Midbrain (tissue), 1 donor: ENCODE results near the gene ZNF236.
A peak's percentile ranks its signal among the peaks of the same experiment; 100 is the strongest.

Experiments
- DNase-seq: peaks from one replicate; lab custom pipeline; 2025; lab: John Stamatoyannopoulos, UW

Gene ZNF236

DNA sequence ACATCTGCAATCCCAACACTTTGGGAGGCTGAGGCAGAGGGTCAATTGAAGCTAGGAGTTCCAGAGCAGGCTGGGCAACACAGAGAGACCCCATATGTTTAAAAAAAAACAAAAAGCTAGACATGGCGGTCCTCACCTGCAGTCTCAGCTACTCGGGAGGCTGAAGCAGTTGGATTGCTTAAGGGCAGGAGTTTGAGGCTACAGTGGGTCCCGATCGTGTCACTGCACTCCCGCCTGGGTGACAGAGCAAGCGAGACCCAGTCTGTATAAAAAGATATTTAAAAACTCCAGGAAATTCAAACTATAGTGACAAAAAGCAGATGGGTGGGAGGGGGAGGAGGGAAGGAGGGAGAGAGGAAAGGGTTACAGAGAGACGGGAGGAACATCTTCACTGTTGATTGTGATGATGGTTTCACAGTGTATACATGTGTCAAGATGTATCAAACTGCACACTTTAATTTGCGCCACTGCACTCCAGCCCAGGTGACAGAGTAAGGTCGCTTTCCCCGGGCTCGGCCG is 942 bp upstream of the ZNF236 start:
- no peak for DNase-seq

DNA sequence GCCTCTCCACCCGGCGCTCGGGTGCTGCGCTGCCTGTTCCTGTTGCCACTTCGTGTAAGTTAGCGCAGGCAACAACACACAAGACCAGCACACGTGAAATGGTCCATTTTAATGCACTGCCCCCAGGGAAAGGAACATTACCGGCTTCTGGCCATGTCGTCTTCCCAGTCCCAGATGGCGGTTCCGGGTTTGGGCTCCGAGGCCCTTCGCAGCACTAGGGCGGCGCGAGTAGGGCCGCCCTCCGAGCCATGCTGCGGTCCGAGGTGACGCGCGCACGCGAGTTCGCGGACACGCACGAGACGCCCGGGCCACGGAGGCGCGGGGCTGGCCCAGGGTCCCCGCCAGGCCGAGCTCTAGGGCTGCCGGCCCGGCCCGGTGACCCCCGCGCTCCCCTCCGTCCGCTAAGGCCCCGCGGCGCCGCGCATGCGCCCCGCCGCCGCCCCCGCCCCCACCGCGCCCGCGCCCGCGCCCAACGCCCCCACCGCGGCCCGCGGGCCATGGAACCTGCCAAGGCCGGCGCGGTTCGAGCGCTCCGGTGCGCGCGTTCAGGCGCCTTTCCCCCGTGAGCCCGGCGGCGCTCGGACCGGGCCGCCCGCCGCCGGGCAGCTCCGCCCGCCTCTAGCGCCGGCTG is 367 bp upstream of the ZNF236 start:
- DNase-seq: peak; percentile 35

DNA sequence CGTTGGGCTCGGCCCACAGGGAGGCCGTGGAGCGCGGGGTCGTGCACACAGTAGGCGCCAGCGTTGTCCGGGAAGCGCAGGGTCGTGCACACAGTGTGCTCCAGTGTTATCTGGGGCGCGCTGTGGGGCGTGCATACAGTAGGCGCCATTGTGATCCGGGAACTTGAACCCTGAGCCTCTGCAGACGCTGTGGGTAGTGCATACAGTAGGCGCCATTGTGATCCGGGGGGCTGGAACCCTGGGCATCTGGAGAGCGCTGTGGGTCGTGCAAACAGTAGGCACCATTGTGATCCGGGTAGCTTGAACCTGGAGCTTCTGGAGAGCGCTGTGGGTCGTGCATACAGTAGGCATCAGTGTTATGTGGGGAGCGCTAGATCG is 793 bp downstream of the ZNF236 start:
- DNase-seq: no peak

DNA sequence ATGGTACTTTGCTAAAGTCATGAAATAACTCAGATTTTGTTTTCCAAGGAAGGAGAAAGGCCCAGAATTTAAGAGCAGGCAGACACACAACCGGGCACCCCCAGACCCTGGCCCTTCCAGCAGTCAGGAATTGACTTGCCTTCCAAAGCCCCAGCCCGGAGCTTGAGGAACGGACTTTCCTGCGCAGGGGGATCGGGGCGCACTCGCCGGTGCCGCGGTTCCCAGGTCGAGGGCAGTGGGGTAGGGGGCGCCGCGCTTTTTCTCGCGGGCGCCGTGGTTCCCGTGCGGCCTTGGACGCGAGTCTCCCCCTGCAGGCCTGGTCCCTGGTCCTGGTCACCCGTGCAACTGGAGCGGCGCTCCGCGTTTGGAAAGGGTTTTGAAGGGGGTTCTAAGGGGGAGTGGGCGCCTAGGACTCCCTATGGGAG is 1.2 kb downstream of the ZNF236 start:
- DNase-seq: no peak

GRCh38 chr18:76824145-76824676 is 1.9 kb downstream of the ZNF236 start:
- no peak for DNase-seq

DNA sequence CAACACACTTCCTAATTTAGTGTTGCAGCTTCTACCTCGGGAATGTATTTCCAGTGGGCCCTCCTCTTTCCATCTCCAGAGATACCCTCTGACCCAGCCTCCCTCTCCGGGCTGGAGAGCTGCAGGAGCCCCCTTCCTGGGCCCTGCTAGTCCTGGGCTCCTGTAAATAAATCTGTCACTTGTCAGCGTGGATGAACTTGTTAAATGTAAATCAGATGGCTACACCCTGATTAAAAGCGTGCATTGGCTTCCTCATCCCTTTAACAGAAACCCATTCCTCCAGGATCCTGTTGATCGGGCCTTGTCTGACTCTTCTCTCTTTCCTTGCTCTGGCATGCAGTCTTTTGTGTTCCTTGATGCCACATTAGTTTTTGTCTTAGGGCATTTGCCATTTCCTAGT is 2.4 kb downstream of the ZNF236 start:
- no peak for DNase-seq

- DNase-seq: no peak
These were observed 5.1 kb downstream of the ZNF236 start for GRCh38 chr18:76827205-76828200.

GRCh38 chr18:76834379-76834778 is 12.0 kb downstream of the ZNF236 start:
- no peak for DNase-seq

DNA sequence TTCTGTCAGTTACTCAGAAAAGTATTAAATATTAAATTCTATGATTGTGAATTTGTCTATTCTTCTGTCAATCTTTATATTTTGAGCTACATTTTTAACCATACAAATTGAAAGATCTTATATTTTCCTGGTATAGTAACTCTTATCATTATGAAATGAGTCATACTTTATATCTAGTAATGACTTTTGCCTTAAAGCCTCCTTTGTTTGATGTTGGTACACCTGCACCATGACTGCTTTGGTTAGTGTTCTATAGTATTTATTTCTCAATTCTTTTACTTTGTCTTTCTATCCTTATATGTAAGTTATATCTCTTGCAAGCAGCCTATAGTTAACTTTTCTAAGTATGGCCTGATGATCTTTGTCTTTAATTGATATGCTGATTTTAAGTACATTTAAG is 13.0 kb downstream of the ZNF236 start:
- no peak for DNase-seq

- no peak for DNase-seq
These were observed 14.7 kb downstream of the ZNF236 start for GRCh38 chr18:76837071-76837470.

DNA sequence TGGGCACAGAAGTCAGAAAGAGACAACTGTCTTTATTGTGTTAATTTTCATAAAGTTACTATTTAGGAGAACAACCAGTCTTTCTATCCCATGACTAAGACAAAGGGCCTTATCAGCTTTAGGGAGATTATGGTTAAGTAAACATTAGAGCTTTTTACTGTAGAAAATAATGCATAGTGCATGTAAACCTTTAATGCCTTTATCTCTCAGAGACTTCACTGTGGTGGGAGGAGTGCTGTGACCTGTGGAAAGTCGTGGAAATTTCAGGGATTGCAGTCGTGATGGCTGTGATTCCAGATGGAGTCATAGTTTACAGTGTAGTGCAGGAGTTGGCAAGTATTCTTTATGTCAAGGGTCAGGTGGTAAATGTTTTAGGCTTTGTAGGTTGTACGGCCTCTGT is 15.8 kb downstream of the ZNF236 start:
- DNase-seq: no peak

DNA sequence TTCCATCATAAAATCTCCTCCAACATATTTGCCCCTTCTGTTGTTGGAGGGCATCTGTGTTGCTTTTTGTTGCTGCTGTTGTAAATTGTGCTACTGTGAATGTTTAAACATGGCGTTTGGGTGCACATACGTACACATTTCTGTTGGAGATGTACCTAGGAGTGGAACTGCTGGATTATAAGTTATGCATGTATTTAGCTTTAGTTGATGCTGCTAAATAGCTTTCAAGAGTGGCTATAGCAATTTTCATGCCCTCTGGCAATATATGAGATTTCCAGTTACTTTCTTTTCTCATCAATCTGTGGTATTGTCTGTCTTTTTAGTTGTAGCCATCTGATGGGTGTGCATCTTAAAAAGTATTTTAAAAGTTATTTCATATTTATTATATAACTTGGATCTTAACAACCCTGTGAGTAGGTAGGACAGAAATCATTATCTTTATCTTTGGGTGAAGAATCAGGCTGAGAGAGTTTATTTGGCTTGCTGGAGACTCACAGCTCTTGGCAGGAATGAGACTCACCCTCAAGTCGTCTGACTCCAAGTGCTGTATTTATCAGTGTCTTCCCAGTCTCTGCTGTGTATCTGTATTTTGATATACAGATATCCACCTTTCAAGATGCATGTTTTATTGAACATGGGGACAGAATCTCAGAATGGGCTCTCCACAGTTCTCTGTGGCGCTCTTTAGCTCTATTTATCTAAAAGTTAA is 16.9 kb downstream of the ZNF236 start:
- DNase-seq: no peak

DNA sequence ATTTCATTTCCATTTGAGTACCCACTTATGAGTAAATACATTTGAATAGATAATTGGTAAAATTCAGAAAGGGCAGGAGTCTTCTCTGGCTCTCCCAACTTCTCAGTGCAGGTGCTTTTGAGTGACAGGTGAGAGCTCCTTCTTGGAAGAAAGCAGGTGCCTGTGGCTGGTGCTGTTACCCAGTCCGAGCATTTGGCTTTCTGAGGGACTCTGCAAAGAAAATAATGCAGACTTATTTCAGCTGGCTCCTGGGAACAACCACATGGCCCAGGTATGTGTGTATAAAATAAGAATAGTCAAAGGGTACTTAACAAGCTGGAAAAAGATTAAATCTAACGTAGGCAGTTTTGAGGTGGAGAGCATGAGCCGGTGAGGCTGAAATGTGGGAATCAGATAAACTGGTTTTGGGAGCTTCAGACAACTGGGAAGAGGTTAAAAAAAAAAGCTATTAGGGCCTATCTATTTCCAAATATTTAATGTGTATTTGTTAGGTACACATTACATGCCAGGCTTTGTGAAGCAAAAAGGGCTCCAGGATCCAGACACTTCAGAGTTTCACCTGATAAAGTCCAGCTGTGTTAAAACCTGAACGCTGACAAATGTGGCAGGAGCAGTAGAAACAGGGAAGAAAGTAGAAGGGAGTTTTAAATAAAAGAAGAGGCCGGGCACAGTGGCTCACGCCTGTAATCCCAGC is 20.6 kb downstream of the ZNF236 start:
- no peak for DNase-seq

GRCh38 chr18:76844144-76844543 is 21.8 kb downstream of the ZNF236 start:
- no peak for DNase-seq

GRCh38 chr18:76844742-76845477 is 22.6 kb downstream of the ZNF236 start:
- DNase-seq: no peak

- DNase-seq: no peak
These were observed 23.9 kb downstream of the ZNF236 start for GRCh38 chr18:76846217-76846616.

- DNase-seq: no peak
These were observed 25.6 kb downstream of the ZNF236 start for GRCh38 chr18:76847916-76848315.

DNA sequence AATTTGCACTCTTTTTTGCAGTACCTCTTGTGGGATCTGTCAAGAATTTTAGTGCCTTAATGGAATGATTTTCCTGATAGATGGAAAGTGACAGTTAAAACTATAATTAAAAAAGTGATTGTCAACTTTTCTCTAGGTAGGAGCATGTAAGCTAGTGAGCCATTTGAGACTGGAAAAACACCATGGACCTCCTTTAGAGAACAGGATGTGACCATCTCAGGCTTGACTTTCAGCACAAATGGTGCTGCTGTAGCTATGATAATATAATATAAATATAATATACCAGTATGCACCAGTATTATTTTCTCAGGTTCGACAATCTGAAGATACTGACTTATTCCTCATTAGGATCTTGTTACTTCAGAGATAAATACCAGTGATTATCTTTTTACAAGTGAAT is 27.8 kb downstream of the ZNF236 start:
- no peak for DNase-seq

DNA sequence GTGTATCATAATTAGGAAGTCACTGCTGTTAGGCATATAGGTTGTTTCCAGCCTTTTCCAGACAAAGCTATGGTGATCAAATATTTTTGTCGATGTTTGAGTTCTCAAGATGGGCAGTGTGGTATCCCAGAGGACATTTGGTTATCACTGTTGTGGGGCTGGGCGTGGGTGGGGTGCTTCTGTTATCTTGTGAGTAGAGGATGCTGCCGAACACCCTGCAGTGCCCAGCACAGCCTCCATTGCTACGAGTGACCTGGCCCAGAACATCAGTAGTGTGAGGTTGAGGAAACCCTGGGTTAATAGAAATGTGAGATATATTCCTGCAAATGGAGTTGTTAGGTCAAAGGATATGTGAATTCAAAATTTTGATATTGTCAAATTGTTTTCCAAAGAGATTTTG is 33.2 kb downstream of the ZNF236 start:
- no peak for DNase-seq

- DNase-seq: no peak
These were observed 35.1 kb downstream of the ZNF236 start for GRCh38 chr18:76857476-76857875.
